GM08714 (cell line): Measurements from ENCODE around the gene OMP.

ENCODE experiments used
- H3K4me3 ChIP-seq: fragments of 200-500 bp; sonication (Bioruptor generic); 2 replicates; pipeline ENCODE4 v1.5.1; 2014; ENCODE audit warnings: mild to moderate bottlenecking, low read length, inconsistent platforms
- ZNF274 ChIP-seq: IDR thresholded peaks from 2 replicates; pipeline ENCODE4 v1.6.1; 2012; ENCODE audit warnings: mild to moderate bottlenecking, low read depth, low read length

OMP gene

GRCh38 chr11:77148963-77149715 is 46.5 kb downstream of the OMP start:
- no peak for TF ChIP-seq ZNF274

GRCh38 chr11:77149716-77150392 is 47.2 kb downstream of the OMP start:
- no peak for TF ChIP-seq ZNF274

More at GRCh38 chr11:77148963-77149715, 46.5 kb downstream of the OMP start:
- no peak overlapping the region for H3K4me3 ChIP-seq

GRCh38 chr11:77150836-77151235 is 48.2 kb downstream of the OMP start:
- H3K4me3 ChIP-seq, result no peak overlapping the region
- no peak for TF ChIP-seq ZNF274

More at GRCh38 chr11:77149716-77150392, 47.2 kb downstream of the OMP start:
- no peak overlapping the region for H3K4me3 ChIP-seq

GRCh38 chr11:77151804-77152509 is 49.3 kb downstream of the OMP start:
- no peak for TF ChIP-seq ZNF274
- H3K4me3 ChIP-seq, result no peak overlapping the region

GRCh38 chr11:77152846-77153245 is 50.2 kb downstream of the OMP start:
- no peak for TF ChIP-seq ZNF274
- H3K4me3 ChIP-seq, result no peak overlapping the region
